GM13976 (cell line): ENCODE data around the gene BMPR2.
"Not testable (repeated sequence)": the region's sequence is repeated elsewhere in the genome, so short reads cannot be mapped to it uniquely, and the experiment has no call there.

Experiments
- DNase-seq: peaks from one replicate; pipeline ENCODE4 v3.0.0; 2012; ENCODE audit warnings: low spot score
- in situ Hi-C: fragments of 300-500 bp; cut with MboI; formaldehyde crosslinking; loops from one replicate; pipeline ENCODE4 v1.12.0; 2022; ENCODE audit warnings: low sequenced_read_pairs, mixed read lengths, inconsistent platforms; ENCODE audit not compliant: unreplicated experiment
- TF ChIP-seq, protein P1 (sequence below): IDR thresholded peaks from 2 replicates; pipeline ENCODE4 v1.5.1; 2012; ENCODE audit warnings: borderline replicate concordance, mild to moderate bottlenecking; ENCODE audit not compliant: insufficient read depth; ENCODE audit errors: extremely low read depth, missing control alignments, control extremely low read depth

The BMPR2 gene

DNA sequence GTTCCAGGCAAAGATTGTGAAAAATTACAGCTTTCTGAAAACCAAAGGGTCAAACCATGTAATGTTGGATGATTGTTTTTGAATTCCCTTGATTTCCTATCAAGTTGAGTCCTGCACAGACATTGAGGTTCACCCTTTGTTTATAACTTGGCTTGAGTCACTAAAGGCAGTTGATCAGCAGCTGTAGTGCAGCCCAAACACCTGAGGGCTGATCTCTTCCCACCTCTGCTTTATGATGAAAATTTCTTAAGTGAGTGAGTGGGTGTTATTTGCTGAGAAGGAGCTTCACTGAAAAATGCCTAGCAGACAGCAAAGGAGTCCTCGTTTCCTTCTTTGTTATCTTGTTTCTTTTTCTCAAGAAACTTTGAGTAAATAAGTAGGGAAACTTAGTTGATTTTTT, 31.9 kb upstream of the BMPR2 start:
- in situ Hi-C loops, result no loop called here
- TF ChIP-seq, protein P1, sequence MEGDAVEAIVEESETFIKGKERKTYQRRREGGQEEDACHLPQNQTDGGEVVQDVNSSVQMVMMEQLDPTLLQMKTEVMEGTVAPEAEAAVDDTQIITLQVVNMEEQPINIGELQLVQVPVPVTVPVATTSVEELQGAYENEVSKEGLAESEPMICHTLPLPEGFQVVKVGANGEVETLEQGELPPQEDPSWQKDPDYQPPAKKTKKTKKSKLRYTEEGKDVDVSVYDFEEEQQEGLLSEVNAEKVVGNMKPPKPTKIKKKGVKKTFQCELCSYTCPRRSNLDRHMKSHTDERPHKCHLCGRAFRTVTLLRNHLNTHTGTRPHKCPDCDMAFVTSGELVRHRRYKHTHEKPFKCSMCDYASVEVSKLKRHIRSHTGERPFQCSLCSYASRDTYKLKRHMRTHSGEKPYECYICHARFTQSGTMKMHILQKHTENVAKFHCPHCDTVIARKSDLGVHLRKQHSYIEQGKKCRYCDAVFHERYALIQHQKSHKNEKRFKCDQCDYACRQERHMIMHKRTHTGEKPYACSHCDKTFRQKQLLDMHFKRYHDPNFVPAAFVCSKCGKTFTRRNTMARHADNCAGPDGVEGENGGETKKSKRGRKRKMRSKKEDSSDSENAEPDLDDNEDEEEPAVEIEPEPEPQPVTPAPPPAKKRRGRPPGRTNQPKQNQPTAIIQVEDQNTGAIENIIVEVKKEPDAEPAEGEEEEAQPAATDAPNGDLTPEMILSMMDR, result no peak
- no peak for DNase-seq

GRCh38 chr2:202346180-202346579, 29.9 kb upstream of the BMPR2 start:
- no peak for DNase-seq
- TF ChIP-seq, protein P1, result no peak
- in situ Hi-C loops, result no loop called here

DNA sequence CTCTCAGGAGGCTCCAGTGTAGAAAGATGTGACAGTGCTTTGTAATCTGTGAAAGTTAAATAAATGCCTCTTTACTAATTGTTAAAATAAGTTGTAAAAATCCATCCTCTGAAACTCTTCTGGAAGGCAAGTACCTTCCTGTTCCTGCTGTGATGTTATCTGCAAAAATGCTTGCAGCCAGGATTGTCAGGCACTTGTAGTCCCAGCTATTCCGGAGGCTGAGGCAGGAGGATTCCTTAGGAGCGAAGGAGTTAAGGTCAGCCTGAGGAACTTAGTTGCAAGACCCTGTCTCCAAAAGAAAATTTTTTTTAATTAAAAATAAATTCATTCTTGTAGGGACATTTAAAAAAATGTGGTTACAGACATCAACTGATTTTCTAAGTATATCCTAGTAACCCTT, 22.7 kb upstream of the BMPR2 start:
- TF ChIP-seq, protein P1, result no peak
- DNase-seq, result no peak
- in situ Hi-C loops, result no loop called here

GRCh38 chr2:202355993-202356505, 20.1 kb upstream of the BMPR2 start:
- in situ Hi-C loops, result no loop called here
- DNase-seq, result no peak

GRCh38 chr2:202358924-202359323, 17.2 kb upstream of the BMPR2 start:
- DNase-seq, in situ Hi-C loops: not testable (repeated sequence)

More at GRCh38 chr2:202355993-202356505, 20.1 kb upstream of the BMPR2 start:
- TF ChIP-seq, protein P1, result no peak

DNA sequence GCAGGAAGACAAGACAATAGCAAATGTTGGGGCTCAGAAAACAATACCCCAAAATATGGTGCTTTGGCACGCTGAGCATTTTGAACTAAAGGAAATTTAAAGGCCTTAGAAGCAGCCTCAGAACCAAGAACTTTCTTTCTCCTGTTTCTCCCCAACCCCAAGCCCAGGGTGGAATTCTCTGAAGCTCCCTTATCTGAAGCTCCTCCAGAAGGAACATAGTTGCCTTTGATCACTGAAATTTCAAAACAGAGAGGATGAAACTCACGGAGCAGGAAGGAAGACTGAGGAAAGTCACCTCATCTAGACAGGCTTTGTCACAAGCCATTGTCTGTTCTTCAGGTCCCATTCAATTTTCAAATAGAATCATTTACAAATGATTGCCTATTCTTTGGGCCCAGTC, 15.5 kb upstream of the BMPR2 start:
- in situ Hi-C loops, result no loop called here
- DNase-seq, result no peak

DNA sequence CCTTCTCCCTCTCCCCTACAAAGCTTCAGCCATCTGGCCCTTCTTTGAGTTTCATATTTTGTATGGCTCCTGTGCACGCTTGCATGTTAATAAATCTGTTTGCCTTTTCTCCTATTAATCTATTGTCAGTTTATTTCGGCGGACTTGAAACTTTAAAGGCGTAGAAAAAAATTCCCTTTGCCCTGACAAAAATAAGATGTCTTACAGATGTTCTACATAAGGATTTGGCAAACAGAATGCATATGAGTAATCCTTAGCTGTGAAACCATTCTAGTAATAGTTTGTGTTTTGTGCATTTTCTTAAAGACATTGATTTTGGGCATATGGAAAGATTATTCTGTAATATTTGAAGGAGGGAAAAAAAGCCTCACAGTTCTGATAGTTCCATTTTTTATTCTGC, 15.0 kb upstream of the BMPR2 start:
- no peak for DNase-seq
- in situ Hi-C loops, result no loop called here
- TF ChIP-seq, protein P1, result no peak

More for the DNA sequence above, 15.5 kb upstream of the BMPR2 start:
- TF ChIP-seq, protein P1, result no peak
